OCI-LY1 (cell line): Measurements from ENCODE around the gene RNASE4.
"Not testable (repeated sequence)": the region's sequence is repeated elsewhere in the genome, so short reads cannot be mapped to it uniquely, and the experiment has no call there.

ENCODE experiments used
- H2AFZ ChIP-seq: fragments of 200-600 bp; sonication (generic), shearing (Covaris generic); 2 replicates; pipeline ENCODE4 v1.6.0; 2014; ENCODE audit warnings: antibody characterized with exemption, mild to moderate bottlenecking, low read length
- H3F3A ChIP-seq: fragments of 200-600 bp; sonication (generic), shearing (Covaris generic); 2 replicates; pipeline ENCODE4 v1.6.0; 2014; ENCODE audit warnings: mild to moderate bottlenecking, antibody characterized with exemption, low read length, moderate library complexity; ENCODE audit not compliant: insufficient read depth
- H3K27ac ChIP-seq: fragments of 200-600 bp; sonication (generic); 2 replicates; pipeline ENCODE4 v1.5.1; 2014; ENCODE audit warnings: low read length, mixed run types, mild to moderate bottlenecking, low read depth; ENCODE audit not compliant: poor library complexity, severe bottlenecking
- H3K27me3 ChIP-seq: fragments of 200-600 bp; sonication (generic); 2 replicates; pipeline ENCODE4 v1.6.0; 2014; ENCODE audit warnings: antibody characterized with exemption, mild to moderate bottlenecking, low read length, moderate library complexity; ENCODE audit not compliant: insufficient read depth
- H3K36me3 ChIP-seq: fragments of 200-600 bp; sonication (generic); 2 replicates; pipeline ENCODE4 v1.6.1; 2014; ENCODE audit warnings: mild to moderate bottlenecking, antibody characterized with exemption, low read length, moderate library complexity, mixed read lengths; ENCODE audit not compliant: insufficient read depth
- H3K4me1 ChIP-seq: fragments of 200-600 bp; sonication (generic); 2 replicates; pipeline ENCODE4 v1.5.1; 2014; ENCODE audit warnings: mild to moderate bottlenecking, low read length, moderate library complexity; ENCODE audit not compliant: insufficient read depth, severe bottlenecking
- H3K4me2 ChIP-seq: fragments of 200-600 bp; sonication (generic), shearing (Covaris generic); 2 replicates; pipeline ENCODE4 v1.6.1; 2014; ENCODE audit warnings: low read length
- H3K4me3 ChIP-seq: fragments of 200-600 bp; sonication (generic); 2 replicates; pipeline ENCODE4 v1.5.1; 2014; ENCODE audit warnings: low read length, low read depth, mild to moderate bottlenecking, mixed read lengths; ENCODE audit not compliant: poor library complexity, severe bottlenecking
- H3K79me2 ChIP-seq: fragments of 200-600 bp; shearing (Covaris generic); 2 replicates; pipeline ENCODE4 v1.6.1; 2016; ENCODE audit warnings: mixed run types, low read length, mixed read lengths; ENCODE audit not compliant: insufficient read depth
- H3K9ac ChIP-seq: fragments of 200-600 bp; sonication (generic), shearing (Covaris generic); 2 replicates; pipeline ENCODE4 v1.6.1; 2014; ENCODE audit warnings: mild to moderate bottlenecking, low read length, mixed read lengths
- H3K9me2 ChIP-seq: fragments of 200-600 bp; sonication (generic), shearing (Covaris generic); 2 replicates; pipeline ENCODE4 v1.6.1; 2014; ENCODE audit warnings: low read depth, mild to moderate bottlenecking, low read length, mixed read lengths
- H3K9me3 ChIP-seq: fragments of 200-600 bp; shearing (Covaris generic); 2 replicates; pipeline ENCODE4 v1.6.1; 2014; ENCODE audit warnings: low read length, mixed read lengths
- H4K20me1 ChIP-seq: fragments of 200-600 bp; sonication (generic), shearing (Covaris generic); 2 replicates; pipeline ENCODE4 v1.6.0; 2016; ENCODE audit warnings: mild to moderate bottlenecking, low read length; ENCODE audit not compliant: insufficient read depth
- CTCF ChIP-seq: fragments of 200-600 bp; sonication (generic), shearing (Covaris generic); IDR thresholded peaks from 2 replicates; pipeline ENCODE4 v1.5.1; 2017; ENCODE audit warnings: mild to moderate bottlenecking, antibody characterized with exemption, low read length, moderate library complexity, mixed read lengths
- EZH2 ChIP-seq: fragments of 200-600 bp; sonication (generic), shearing (Covaris generic); IDR thresholded peaks from 2 replicates; pipeline ENCODE4 v1.8.0; 2017; ENCODE audit warnings: borderline replicate concordance, mixed run types, mild to moderate bottlenecking, antibody characterized with exemption, low read length, moderate library complexity, mixed read lengths

Gene RNASE4

GRCh38 chr14:20722016-20722415 lies 37.7 kb downstream of the RNASE4 start:
- no peaks in the 10 kb centered on the region for H3K79me2 ChIP-seq
- H3K36me3 ChIP-seq = no peaks in the 10 kb centered on the region
- no peak overlapping the region for H3K27ac ChIP-seq
- H3K9ac ChIP-seq = no peak overlapping the region
- H3K4me3 ChIP-seq = no peak overlapping the region
- no peaks in the 10 kb centered on the region for H3F3A ChIP-seq
- no peak overlapping the region for H2AFZ ChIP-seq
- H3K4me1 ChIP-seq = no peaks in the 10 kb centered on the region
- 0 out of 2 replicates have a peak, but pooled peaks cover 10% of the 10 kb centered on the region for H3K27me3 ChIP-seq
- H4K20me1 ChIP-seq = no peaks in the 10 kb centered on the region
- no peaks in the 10 kb centered on the region for H3K9me2 ChIP-seq
- TF ChIP-seq EZH2 (no peak), CTCF (no peak)
- H3K9me3 ChIP-seq = no peaks in the 10 kb centered on the region
- H3K4me2 ChIP-seq = no peak overlapping the region

GRCh38 chr14:20723488-20723887 lies 39.1 kb downstream of the RNASE4 start:
- no peaks in the 10 kb centered on the region for H3K36me3 ChIP-seq
- TF ChIP-seq CTCF (no peak), EZH2 (no peak)
- H3K4me1 ChIP-seq = no peaks in the 10 kb centered on the region
- 0 out of 2 replicates have a peak, but pooled peaks cover 10% of the 10 kb centered on the region for H3K27me3 ChIP-seq
- H3K4me2 ChIP-seq = no peak overlapping the region
- H3K9me3 ChIP-seq = no peaks in the 10 kb centered on the region
- H3K9ac ChIP-seq = no peak overlapping the region
- no peaks in the 10 kb centered on the region for H3K79me2 ChIP-seq
- no peak overlapping the region for H3K4me3 ChIP-seq
- no peaks in the 10 kb centered on the region for H3F3A ChIP-seq
- no peaks in the 10 kb centered on the region for H3K9me2 ChIP-seq
- H2AFZ ChIP-seq = no peak overlapping the region
- H3K27ac ChIP-seq = no peak overlapping the region
- no peaks in the 10 kb centered on the region for H4K20me1 ChIP-seq

GRCh38 chr14:20726121-20726520 lies 41.8 kb downstream of the RNASE4 start:
- H3F3A ChIP-seq, H3K79me2 ChIP-seq, H2AFZ ChIP-seq, H4K20me1 ChIP-seq, H3K9ac ChIP-seq, H3K4me3 ChIP-seq, H3K9me3 ChIP-seq, H3K4me2 ChIP-seq, H3K4me1 ChIP-seq, H3K9me2 ChIP-seq, H3K27ac ChIP-seq, H3K36me3 ChIP-seq: not testable (repeated sequence)
- H3K27me3 ChIP-seq = 0 out of 2 replicates have a peak, but pooled peaks cover 10% of the 10 kb centered on the region

- Histone ChIP-seq H3F3A (no peaks in the 10 kb centered on the region), H2AFZ (no peak overlapping the region), H3K36me3 (no peaks in the 10 kb centered on the region), H3K9me2 (no peaks in the 10 kb centered on the region), H3K9ac (no peak overlapping the region), H3K79me2 (no peaks in the 10 kb centered on the region), H3K27me3 (0 out of 2 replicates have a peak, but pooled peaks cover 10% of the 10 kb centered on the region), H3K4me3 (no peak overlapping the region), H3K27ac (no peak overlapping the region), H3K4me1 (no peaks in the 10 kb centered on the region), H3K9me3 (no peaks in the 10 kb centered on the region), H4K20me1 (no peaks in the 10 kb centered on the region), H3K4me2 (no peak overlapping the region)
- TF ChIP-seq EZH2 = no peak
- no peak for TF ChIP-seq CTCF
Observed at GRCh38 chr14:20726531-20726930, 42.2 kb downstream of the RNASE4 start.
